OCI-LY7 (cell line): ENCODE results near the gene SLCO2B1. TPM values are rescaled to one million over a fixed set of nuclear protein-coding genes. Genes with fewer than 3 reads are reported as not detected.

Source experiments
- BruUV-seq: library from RNA; stranded (reverse); fragments of 400-500 nt; replicated peaks from 2 replicates; lab custom pipeline; 2021; lab: Mats Ljungman, UMichigan
- CTCF ChIA-PET: fragments of 300-600 bp; sonication (Branson Sonifier 250); formaldehyde crosslinking; loops from one replicate; lab custom pipeline; 2022; ENCODE audit warnings: antibody characterized with exemption; ENCODE audit not compliant: unreplicated experiment; lab: Charles Lee
- POLR2A ChIA-PET: fragments of 300-600 bp; sonication (Branson Sonifier 250); formaldehyde crosslinking; loops from one replicate; lab custom pipeline; 2022; ENCODE audit warnings: antibody characterized with exemption; lab: Charles Lee
- DNase-seq: peaks from one replicate; pipeline ENCODE4 v3.0.0-alpha.2; 2015; ENCODE audit warnings: low spot score
- H2AFZ ChIP-seq: fragments of 200-600 bp; sonication (generic), shearing (Covaris generic); 2 replicates; pipeline ENCODE4 v1.6.1; 2014; ENCODE audit warnings: mild to moderate bottlenecking, antibody characterized with exemption, low read length, moderate library complexity
- H3K27ac ChIP-seq: fragments of 200-600 bp; sonication (generic); 2 replicates; pipeline ENCODE4 v1.5.1; 2014; ENCODE audit warnings: mixed run types, low read depth, mild to moderate bottlenecking, moderate library complexity, low read length, inconsistent platforms; ENCODE audit not compliant: poor library complexity, severe bottlenecking
- H3K36me3 ChIP-seq: fragments of 200-600 bp; sonication (generic); 2 replicates; pipeline ENCODE4 v1.6.1; 2014; ENCODE audit warnings: mild to moderate bottlenecking, antibody characterized with exemption, low read length, moderate library complexity, mixed read lengths; ENCODE audit not compliant: insufficient read depth
- H3K4me1 ChIP-seq: fragments of 200-600 bp; sonication (generic); 2 replicates; pipeline ENCODE4 v1.5.1; 2014; ENCODE audit warnings: mild to moderate bottlenecking, low read length; ENCODE audit not compliant: insufficient read depth, poor library complexity, severe bottlenecking
- H3K4me2 ChIP-seq: fragments of 200-600 bp; sonication (generic); 2 replicates; pipeline ENCODE4 v1.6.1; 2014; ENCODE audit warnings: mild to moderate bottlenecking, low read length
- H3K4me3 ChIP-seq: fragments of 200-600 bp; sonication (generic); 2 replicates; pipeline ENCODE4 v1.5.1; 2014; ENCODE audit warnings: mild to moderate bottlenecking, low read depth, low read length; ENCODE audit not compliant: poor library complexity, severe bottlenecking
- H3K79me2 ChIP-seq: fragments of 200-600 bp; sonication (generic); 2 replicates; pipeline ENCODE4 v1.6.1; 2016; ENCODE audit warnings: low read depth, mild to moderate bottlenecking, low read length, moderate library complexity, mixed read lengths; ENCODE audit not compliant: insufficient read depth
- H3K9me2 ChIP-seq: fragments of 200-600 bp; sonication (generic); 2 replicates; pipeline ENCODE4 v1.6.1; 2016; ENCODE audit warnings: mild to moderate bottlenecking, low read length, mixed read lengths; ENCODE audit not compliant: insufficient read depth
- H3K9me3 ChIP-seq: fragments of 200-600 bp; sonication (generic); 2 replicates; pipeline ENCODE4 v1.6.1; 2014; ENCODE audit warnings: mild to moderate bottlenecking, mixed run types, low read length, mixed read lengths
- H4K20me1 ChIP-seq: fragments of 200-600 bp; sonication (generic); 2 replicates; pipeline ENCODE4 v1.6.1; 2014; ENCODE audit warnings: mild to moderate bottlenecking, antibody characterized with exemption, low read length, moderate library complexity, mixed read lengths; ENCODE audit not compliant: insufficient read depth
- EZH2phosphoT487 ChIP-seq: fragments of 200-600 bp; sonication (generic); IDR thresholded peaks from 2 replicates; pipeline ENCODE4 v1.6.1; 2018; ENCODE audit warnings: low read depth, borderline replicate concordance, mild to moderate bottlenecking, mixed run types, antibody characterized with exemption, low read length, moderate library complexity, mixed read lengths
- intact Hi-C: fragments of 100-400 bp; cut with micrococcal nuclease; formaldehyde crosslinking; loops from one replicate; pipeline ENCODE4 v1.10.0; 2022; ENCODE audit not compliant: unreplicated experiment
- total RNA-seq, 2 experiments: library from RNA; depleted of rRNA in 1 of 2; stranded (reverse); fragments of >200 nt in 1 of 2; shearing (Covaris generic) in 1 of 2; gene quantifications; 2 replicates each; pipeline ENCODE4 v1.2.3, GENCODE V29; 2014 to 2022
- TF ChIP-seq, protein P1 (sequence below): fragments of 200-600 bp; sonication (generic); conservative IDR thresholded peaks from 2 replicates; pipeline ENCODE4 v1.5.1; 2014; ENCODE audit warnings: mild to moderate bottlenecking, antibody characterized with exemption, low read length, moderate library complexity, mixed read lengths

SLCO2B1 gene
- total RNA-seq, 2 experiments from 2014 or later, result 0.03 TPM; not detected in 1

DNA sequence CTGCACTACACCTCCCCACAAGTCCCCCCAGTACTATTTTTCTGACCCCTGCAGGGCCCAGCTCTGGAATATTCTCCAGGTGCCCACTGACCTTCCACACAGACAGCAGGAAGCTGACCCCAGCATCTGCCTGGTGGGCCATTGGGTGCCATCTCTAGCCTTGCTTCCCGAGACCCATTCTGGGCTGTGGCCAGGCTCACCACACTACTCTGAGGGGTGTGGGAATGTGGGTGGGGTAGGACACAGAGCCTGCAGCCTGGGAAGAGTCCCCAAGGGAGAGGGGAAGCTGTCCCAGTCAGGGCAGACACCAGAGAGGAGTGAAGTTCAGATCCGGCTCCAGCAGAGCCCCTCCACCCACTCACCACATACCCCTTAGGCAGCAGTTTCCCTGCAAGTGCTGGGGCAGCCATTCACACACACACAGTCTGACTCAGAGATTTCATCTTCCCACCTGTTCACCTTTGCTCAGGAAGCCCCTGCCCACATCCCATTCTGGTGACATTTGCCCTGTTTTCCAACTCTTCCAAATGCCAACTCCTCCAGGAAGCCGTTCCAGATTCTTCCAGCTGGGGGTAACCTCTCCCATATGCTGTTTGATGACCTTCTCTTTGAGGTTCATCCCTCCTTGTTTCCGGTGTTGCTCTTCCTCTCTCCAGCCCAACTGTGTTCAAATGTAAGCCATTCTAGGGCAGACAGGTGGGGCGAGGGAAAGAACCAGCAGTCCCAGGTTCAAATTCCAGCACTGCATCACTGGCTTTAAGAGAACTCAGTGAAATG is 1.9 kb downstream of the SLCO2B1 start:
- no peak overlapping the region for H3K27ac ChIP-seq
- CTCF ChIA-PET, result no interaction called here
- no peak overlapping the region for H3K4me2 ChIP-seq
- no peaks in the 10 kb centered on the region for H3K9me2 ChIP-seq
- H3K4me3 ChIP-seq, result no peak overlapping the region
- H3K79me2 ChIP-seq, result no peaks in the 10 kb centered on the region
- no peak for DNase-seq
- no peaks in the 10 kb centered on the region for H3K36me3 ChIP-seq
- no TSS peak for BruUV-seq
- no peaks in the 10 kb centered on the region for H4K20me1 ChIP-seq
- TF ChIP-seq, protein P1, sequence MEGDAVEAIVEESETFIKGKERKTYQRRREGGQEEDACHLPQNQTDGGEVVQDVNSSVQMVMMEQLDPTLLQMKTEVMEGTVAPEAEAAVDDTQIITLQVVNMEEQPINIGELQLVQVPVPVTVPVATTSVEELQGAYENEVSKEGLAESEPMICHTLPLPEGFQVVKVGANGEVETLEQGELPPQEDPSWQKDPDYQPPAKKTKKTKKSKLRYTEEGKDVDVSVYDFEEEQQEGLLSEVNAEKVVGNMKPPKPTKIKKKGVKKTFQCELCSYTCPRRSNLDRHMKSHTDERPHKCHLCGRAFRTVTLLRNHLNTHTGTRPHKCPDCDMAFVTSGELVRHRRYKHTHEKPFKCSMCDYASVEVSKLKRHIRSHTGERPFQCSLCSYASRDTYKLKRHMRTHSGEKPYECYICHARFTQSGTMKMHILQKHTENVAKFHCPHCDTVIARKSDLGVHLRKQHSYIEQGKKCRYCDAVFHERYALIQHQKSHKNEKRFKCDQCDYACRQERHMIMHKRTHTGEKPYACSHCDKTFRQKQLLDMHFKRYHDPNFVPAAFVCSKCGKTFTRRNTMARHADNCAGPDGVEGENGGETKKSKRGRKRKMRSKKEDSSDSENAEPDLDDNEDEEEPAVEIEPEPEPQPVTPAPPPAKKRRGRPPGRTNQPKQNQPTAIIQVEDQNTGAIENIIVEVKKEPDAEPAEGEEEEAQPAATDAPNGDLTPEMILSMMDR, result no peak
- TF ChIP-seq EZH2phosphoT487, result no peak
- no peak overlapping the region for H2AFZ ChIP-seq
- H3K9me3 ChIP-seq, result no peaks in the 10 kb centered on the region
- intact Hi-C loops, result no loop called here
- peaks cover 4% of the 10 kb centered on the region for H3K4me1 ChIP-seq
- POLR2A ChIA-PET, result no interaction called here

DNA sequence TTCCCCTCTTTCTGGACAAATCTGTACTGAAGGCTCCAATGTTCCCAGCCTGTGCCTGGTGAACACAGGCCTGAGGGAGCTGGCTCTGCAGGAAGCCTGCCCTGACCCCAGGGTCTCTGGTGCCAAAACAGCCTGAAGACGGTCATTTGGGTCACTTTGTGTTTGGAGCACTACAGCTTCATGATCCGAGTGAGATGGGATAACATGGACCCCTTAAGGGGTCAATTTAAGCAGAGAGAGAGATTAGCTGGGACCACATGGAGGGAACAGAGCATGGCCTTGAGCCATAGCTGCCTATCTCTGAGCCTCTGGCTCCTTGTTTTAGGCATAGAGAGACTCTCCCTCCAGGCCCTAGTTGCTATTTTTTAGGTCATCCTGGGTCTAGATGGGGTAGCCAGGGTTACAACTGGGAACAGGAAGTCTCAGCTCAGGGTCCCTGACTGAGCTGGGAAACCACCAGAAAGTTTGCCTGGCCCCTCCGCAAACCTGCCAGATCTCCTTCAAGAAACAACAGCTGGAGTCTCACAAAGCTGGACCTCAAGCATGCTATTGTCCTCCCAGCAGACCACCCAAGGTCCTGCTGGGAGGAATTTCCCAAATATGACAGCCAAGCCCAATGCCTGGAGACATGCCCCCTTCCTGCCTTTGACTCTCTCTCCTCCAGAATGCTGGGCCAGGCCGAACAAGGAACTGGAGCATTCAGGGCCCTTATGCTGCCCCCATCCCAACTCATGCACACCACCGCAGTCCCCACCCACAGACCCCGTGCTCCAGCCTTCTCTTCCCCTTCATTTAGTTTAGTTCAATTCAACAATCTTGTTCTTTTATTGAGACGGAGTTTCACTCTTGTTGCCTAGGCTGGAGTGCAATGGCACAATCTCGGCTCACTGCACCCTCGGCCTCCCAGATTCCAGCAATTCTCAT is 4.0 kb downstream of the SLCO2B1 start:
- POLR2A ChIA-PET, result interaction anchor here (0.5 to 1.5 kb wide), 3 partner anchors 8 to 26 kb away, joined by 3 to 4 read pairs (median 4); no protein-coding TSS in a partner anchor
- H3K79me2 ChIP-seq, result no peaks in the 10 kb centered on the region
- no peak for TF ChIP-seq EZH2phosphoT487
- TF ChIP-seq, protein P1, result no peak
- BruUV-seq, result no TSS peak
- no peaks in the 10 kb centered on the region for H3K9me3 ChIP-seq
- CTCF ChIA-PET, result interaction anchor here (0.7 kb wide), 1 partner anchor 14 kb away, joined by 3 read pairs; no protein-coding TSS in a partner anchor
- no peaks in the 10 kb centered on the region for H4K20me1 ChIP-seq
- no peak overlapping the region for H3K4me3 ChIP-seq
- H3K27ac ChIP-seq, result no peak overlapping the region
- DNase-seq, result no peak
- H2AFZ ChIP-seq, result no peak overlapping the region
- no peaks in the 10 kb centered on the region for H3K36me3 ChIP-seq
- H3K9me2 ChIP-seq, result no peaks in the 10 kb centered on the region
- no peak overlapping the region for H3K4me2 ChIP-seq
- intact Hi-C loops, result no loop called here
- H3K4me1 ChIP-seq, result no peaks in the 10 kb centered on the region
